Adrenal gland (tissue), 12 donors: Measurements from ENCODE around the gene GJB5. TPM values are rescaled to one million over a fixed set of nuclear protein-coding genes. Genes with fewer than 3 reads are reported as not detected.

ENCODE experiments used
- DNase-seq, 7 donors: peaks; one replicate each; pipeline ENCODE4 v3.0.0-alpha.2; 2019 to 2020
- H3K27ac ChIP-seq, 5 donors: fragments of 200-600 bp; sonication (generic) in 4 of 5; 1 replicate in 3 of 5; 2 replicates in 2 of 5; pipeline versions ENCODE4 v1.5.1 to v1.8.0; 2016 to 2020; ENCODE audit warnings: mild to moderate bottlenecking in 1 of 5
- H3K27me3 ChIP-seq: fragments of 200-600 bp; 2 replicates; pipeline ENCODE4 v1.8.0; 2021
- H3K36me3 ChIP-seq, 2 donors: fragments of 200-600 bp; replicated peaks in 1 of 2; 1 replicate in 1 of 2; 2 replicates in 1 of 2; pipeline versions ENCODE4 v1.5.1 to v1.8.0; 2018 to 2022
- H3K4me1 ChIP-seq, 2 donors: fragments of 200-600 bp; replicated peaks in 1 of 2; 1 replicate in 1 of 2; 2 replicates in 1 of 2; pipeline versions ENCODE4 v1.5.1 to v1.8.0; 2018 to 2021
- H3K4me3 ChIP-seq, 4 donors: fragments of 200-600 bp; sonication (generic) in 3 of 4; one replicate each; pipeline ENCODE4 v1.5.1; 2016 to 2018
- H3K9me3 ChIP-seq, 3 donors: fragments of 200-600 bp; sonication (generic) in 1 of 3; replicated peaks in 1 of 3; 1 replicate in 2 of 3; 2 replicates in 1 of 3; pipeline versions ENCODE4 v1.5.1 to v1.8.0; 2016 to 2021
- POLR2A ChIP-seq, 2 donors: fragments of 450-650 bp; IDR thresholded peaks; one replicate each; pipeline ENCODE4 v1.6.1; 2017; ENCODE audit warnings: antibody characterized with exemption in 2 of 2, mild to moderate bottlenecking in 2 of 2, moderate library complexity in 1 of 2
- WGBS, 4 donors: extraction: QIAGEN DNeasy Blood & Tissue Kit in 2 of 4; methylation state at CpG; one replicate each; pipeline versions ENCODE4 v1.1.5 to v1.1.7; 2013 to 2017; 5-methylcytosine and 5-hydroxymethylcytosine counted together
- intact Hi-C, 2 donors: fragments of 100-400 bp; cut with DNase I; formaldehyde crosslinking; loops; one replicate each; pipeline versions ENCODE4 v1.14.1 to v1.15.0; 2022 to 2023
- polyA plus RNA-seq, 3 donors: library from polyadenylated mRNA; stranded (reverse); fragments of 200-250 nt in 2 of 3; fragments of 350-450 nt in 1 of 3; fragmentation: Illumina TruSeq in 1 of 3; extraction: RNeasy Lipid Tissue Mini Kit (QIAGEN cat#74804) in 1 of 3; gene quantifications; one replicate each; pipeline ENCODE4 v1.2.3, GENCODE V29; 2013 to 2014
- total RNA-seq, 9 donors: library from RNA; depleted of rRNA in 4 of 9; stranded (reverse); fragments of >200 nt in 4 of 9; fragments of 120-200 nt in 1 of 9; fragmentation: NEBNext Ultra II Directional in 1 of 9; extraction: Animal tissue kit (Norgen Biotek cat#: 25700) in 1 of 9; gene quantifications; one replicate each; pipeline versions ENCODE4 v1.1.0 to v1.2.4, GENCODE V29; 2013 to 2023
- TF ChIP-seq, protein P1 (sequence below), 6 experiments: fragments of 450-650 bp in 4 of 6; fragments of 200-600 bp in 2 of 6; sonication (generic) in 1 of 6; IDR thresholded peaks; 1 replicate in 5 of 6; 2 replicates in 1 of 6; pipeline versions ENCODE4 v1.5.1 to v1.8.0; 2016 to 2021; ENCODE audit warnings: antibody characterized with exemption in 6 of 6, mild to moderate bottlenecking in 2 of 6, moderate library complexity in 1 of 6
- donor health status: healthy with polysubstance abuse.
- donor health status: Bipolar disorder and iron deficiency.
- donor health status: DM: yes; HTN: yes; CAD: no.
- donor health status: DM: no; HTN: no; CAD: no.
- donor health status: DM: no; HTN: no; CAD: no.
- donor health status: DM: yes; HTN: yes; CAD: no.

Gene GJB5
- total and polyA plus RNA-seq, 12 donors: not detected

DNA sequence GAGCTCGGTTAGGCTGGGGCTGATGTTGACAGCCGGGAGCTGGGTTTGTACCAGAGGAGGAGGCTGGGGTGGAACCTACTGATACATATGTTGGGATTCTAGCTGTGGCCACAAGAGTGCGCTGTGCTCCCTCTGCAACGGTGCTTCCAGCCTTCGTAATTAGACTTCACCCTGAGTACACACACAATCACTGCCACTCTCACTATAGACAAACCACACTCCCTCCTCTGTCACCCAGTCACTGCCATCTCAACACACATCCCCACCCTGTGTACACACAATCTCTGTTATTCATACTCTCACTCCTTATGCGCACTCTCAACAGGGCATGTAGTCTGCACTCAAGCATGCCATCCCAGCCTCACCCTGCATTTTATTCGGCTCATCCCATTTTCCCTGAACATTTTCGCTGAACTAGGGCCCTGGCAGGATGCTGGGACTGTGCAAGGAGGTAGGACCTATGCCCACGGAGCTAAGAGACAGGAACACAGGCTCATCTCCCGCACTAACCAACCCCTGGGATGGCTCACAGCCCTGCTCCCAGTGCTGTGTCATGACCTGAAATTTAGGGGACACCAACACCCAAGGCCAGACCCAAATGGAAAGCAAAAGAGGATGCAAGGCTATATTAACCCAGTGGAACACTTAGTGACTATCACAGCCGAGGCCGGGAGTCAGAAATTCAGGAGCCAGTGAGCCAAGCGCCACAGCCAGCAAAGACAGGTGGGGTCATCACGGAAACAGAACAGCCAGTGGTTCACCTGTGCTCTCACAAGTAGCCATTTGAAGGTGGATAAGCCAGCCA, 31.9 kb downstream of the GJB5 start:
- H3K27ac ChIP-seq: peak overlapping the region in 1 of 5 donors; percentile 58
- no peaks in the 10 kb centered on the region for H3K9me3 ChIP-seq
- 48 to 50% (median 49%) methylated on average over 14 of the region's 14 CpGs for WGBS, 4 donors
- intact Hi-C loops: loop anchor here (5.0 kb wide), 2 partner anchors 66 to 81 kb away; no protein-coding TSS in a partner anchor
- H3K27me3 ChIP-seq: peaks cover 8% of the 10 kb centered on the region
- no peaks in the 10 kb centered on the region for H3K36me3 ChIP-seq
- no peak overlapping the region for H3K4me3 ChIP-seq
- no peak for TF ChIP-seq POLR2A (IDR thresholded peaks at IDR 0.05)
- TF ChIP-seq, protein P1, sequence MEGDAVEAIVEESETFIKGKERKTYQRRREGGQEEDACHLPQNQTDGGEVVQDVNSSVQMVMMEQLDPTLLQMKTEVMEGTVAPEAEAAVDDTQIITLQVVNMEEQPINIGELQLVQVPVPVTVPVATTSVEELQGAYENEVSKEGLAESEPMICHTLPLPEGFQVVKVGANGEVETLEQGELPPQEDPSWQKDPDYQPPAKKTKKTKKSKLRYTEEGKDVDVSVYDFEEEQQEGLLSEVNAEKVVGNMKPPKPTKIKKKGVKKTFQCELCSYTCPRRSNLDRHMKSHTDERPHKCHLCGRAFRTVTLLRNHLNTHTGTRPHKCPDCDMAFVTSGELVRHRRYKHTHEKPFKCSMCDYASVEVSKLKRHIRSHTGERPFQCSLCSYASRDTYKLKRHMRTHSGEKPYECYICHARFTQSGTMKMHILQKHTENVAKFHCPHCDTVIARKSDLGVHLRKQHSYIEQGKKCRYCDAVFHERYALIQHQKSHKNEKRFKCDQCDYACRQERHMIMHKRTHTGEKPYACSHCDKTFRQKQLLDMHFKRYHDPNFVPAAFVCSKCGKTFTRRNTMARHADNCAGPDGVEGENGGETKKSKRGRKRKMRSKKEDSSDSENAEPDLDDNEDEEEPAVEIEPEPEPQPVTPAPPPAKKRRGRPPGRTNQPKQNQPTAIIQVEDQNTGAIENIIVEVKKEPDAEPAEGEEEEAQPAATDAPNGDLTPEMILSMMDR (IDR thresholded peaks at IDR 0.05): peak; percentile 72 to 92 (median 89)
- DNase-seq: peak; percentile 67 to 93 (median 84)
- peaks cover 0 to 5% of the 10 kb centered on the region in 2 donors for H3K4me1 ChIP-seq

DNA sequence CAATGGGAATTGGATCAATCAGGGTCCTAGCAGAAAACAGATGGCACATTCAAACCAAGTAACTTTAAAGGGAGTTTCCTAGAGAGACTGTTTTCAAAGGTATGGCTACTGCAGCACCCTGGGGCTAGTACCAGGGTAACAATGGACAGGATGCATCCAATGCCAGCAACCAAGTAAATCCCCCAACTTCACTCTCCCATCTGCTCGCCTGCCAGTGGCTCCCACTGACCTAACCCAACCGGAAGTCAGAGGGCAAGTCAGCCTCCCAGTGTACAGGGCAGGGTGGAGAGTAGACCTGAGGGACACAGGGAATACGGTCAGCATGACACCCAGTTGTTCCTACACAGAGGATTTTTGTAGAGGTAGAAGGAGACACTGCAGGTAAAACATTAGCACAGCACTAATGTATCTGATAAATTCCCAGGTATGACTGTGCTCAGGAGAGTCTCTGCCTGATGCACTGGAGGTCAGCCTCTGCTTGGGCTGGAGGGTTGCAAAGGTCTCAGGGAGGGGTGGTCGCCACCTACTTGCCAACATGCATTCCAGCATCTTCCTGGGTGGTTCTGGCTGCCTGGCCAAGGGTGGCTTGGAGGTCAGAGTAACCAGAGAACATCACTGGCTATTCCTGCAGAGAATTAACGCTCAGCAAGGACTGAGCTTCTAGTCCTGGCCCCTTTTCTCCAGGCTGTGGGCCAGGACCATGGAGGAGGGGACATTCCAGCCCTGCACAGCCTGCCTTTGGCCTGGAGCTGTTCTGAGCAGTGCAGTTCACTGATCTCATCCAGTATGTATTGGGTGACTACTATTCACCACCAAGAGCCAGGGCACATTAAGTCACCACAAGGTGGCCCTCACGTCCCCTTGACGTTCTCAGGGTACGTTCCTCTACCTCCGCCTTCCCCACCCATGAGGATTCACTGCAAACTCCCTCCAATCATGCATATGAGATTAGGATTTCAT, 32.9 kb downstream of the GJB5 start:
- Histone ChIP-seq H3K4me1 (peaks cover 0 to 7% of the 10 kb centered on the region in 2 donors), H3K27ac (peak overlapping the region in 1 of 5 donors; percentile 58), H3K27me3 (no peaks in the 10 kb centered on the region), H3K36me3 (no peaks in the 10 kb centered on the region), H3K9me3 (no peaks in the 10 kb centered on the region), H3K4me3 (no peak overlapping the region)
- peak in 4 of 7 donors; percentile 35 to 75 (median 48) for DNase-seq
- TF ChIP-seq, protein P1 (IDR thresholded peaks at IDR 0.05): peak in 5 of 6 experiments; percentile 22 to 45 (median 42)
- TF ChIP-seq POLR2A (IDR thresholded peaks at IDR 0.05): no peak
- intact Hi-C loops: loop anchor here (5.0 kb wide), 2 partner anchors 65 to 80 kb away; no protein-coding TSS in a partner anchor
- WGBS, 4 donors: 47 to 55% (median 48%) methylated on average over 8 to 9 of the region's 9 CpGs

DNA sequence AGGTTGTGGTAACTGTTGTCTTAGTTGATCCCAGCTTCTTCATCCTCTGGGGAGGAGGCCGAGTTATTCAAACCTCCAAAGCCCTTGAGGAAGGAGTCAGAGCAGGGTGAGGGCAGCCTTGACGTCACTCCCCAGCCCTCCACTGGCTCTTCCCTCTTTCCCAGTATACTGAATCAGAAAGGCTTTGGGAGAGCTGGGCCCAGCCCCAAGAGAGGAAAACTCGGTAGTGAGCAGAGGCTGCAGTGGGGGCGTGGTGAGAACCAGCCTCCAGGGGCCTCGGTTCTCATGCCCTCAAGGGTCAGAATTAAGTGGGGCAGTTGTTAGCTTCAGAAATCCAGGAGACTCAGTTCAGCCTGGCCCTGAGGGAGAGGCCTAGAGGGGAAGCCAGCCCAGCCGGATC, 36.1 kb downstream of the GJB5 start:
- intact Hi-C loops: no loop called here
- peak overlapping the region in 2 of 5 donors; percentile 30 to 86 for H3K27ac ChIP-seq

More for the DNA sequence above, 36.1 kb downstream of the GJB5 start:
- 60 to 81% (median 78%) methylated on average over 5 to 6 of the region's 6 CpGs for WGBS, 4 donors
- Histone ChIP-seq H3K36me3 (no peaks in the 10 kb centered on the region), H3K9me3 (no peaks in the 10 kb centered on the region), H3K27me3 (no peaks in the 10 kb centered on the region), H3K4me3 (no peak overlapping the region), H3K4me1 (peaks cover 4 to 11% of the 10 kb centered on the region in 2 donors)
- DNase-seq: peak in 3 of 7 donors; percentile 13 to 69 (median 41)
- TF ChIP-seq POLR2A (IDR thresholded peaks at IDR 0.05): no peak
- TF ChIP-seq, protein P1 (IDR thresholded peaks at IDR 0.05): no peak
